OCI-LY3 (cell line): Measurements from ENCODE around the gene S100B.

Source experiments
- CTCF ChIP-seq: fragments of 200-600, 300-600 bp; sonication (generic); IDR thresholded peaks from 2 replicates; pipeline ENCODE4 v1.5.1; 2014; ENCODE audit warnings: antibody characterized with exemption, low read length, low read depth
- EZH2phosphoT487 ChIP-seq: fragments of 200-600 bp; shearing (Covaris generic); IDR thresholded peaks from 2 replicates; pipeline ENCODE4 v1.6.1; 2018; ENCODE audit warnings: antibody characterized with exemption, mixed run types, low read depth

GRCh38 chr21:46559291-46559983 lies 45.4 kb downstream of the S100B start:
- TF ChIP-seq CTCF (no peak), EZH2phosphoT487 (no peak)
